HTR-8/SVneo (cell line): ENCODE measurements around the gene NDST1.
"Not testable (repeated sequence)": the region's sequence is repeated elsewhere in the genome, so short reads cannot be mapped to it uniquely, and the experiment has no call there.

Experiments
- DNase-seq: peaks from one replicate; pipeline ENCODE4 v3.0.0; 2011; ENCODE audit warnings: low spot score, mixed read lengths; ENCODE audit not compliant: insufficient read length
- FAIRE-seq: peaks from 2 replicates; lab custom pipeline; 2011; peaks lifted over from hg19 to GRCh38; lab: Jason Lieb, UNC

The NDST1 gene

DNA sequence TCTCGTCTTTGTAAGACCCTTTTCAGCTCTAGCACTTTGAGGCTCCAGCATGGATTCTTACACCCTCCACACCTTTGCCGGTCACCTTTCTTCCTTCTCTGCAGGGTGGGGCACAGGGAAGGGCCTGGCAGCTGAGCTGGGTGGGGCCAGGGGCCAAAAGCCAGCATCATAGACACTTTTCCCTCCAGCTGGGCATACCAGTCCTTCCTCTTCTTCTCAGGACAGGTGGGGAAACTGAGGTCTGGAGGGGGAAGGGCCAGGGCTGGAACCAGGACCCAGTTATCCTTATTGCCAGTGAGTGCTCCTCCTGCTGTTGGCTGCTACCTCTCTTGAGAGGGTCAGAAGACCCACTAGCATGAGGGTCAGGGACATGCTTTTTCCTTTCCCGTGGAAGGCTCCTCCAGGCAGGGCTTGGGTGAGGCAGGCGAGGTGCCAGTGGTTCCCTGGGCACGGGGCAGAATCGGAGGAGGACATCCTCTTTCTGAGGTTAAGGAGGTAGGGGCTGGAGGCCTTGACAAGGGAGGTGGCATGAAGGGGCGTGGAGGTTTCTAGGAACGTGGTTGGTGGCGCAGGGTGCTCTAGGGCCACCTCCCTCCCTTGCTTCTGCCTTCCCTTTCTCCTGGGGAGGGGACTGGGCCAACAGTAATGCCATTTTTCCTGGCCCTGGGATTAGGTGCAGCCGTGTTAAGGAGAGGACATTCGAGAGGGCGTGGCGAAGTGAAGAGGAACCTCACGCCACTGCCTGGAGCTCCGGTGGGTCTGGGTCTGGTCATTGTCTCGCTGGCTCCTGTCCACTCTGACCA, at the start of gene NDST1:
TSS of gene NDST1 (plus strand) at position 658 of the 803 bp plus-strand sequence. CDS start 13,124 bp downstream, outside the sequence.
- no peak for DNase-seq
- FAIRE-seq = no peak

DNA sequence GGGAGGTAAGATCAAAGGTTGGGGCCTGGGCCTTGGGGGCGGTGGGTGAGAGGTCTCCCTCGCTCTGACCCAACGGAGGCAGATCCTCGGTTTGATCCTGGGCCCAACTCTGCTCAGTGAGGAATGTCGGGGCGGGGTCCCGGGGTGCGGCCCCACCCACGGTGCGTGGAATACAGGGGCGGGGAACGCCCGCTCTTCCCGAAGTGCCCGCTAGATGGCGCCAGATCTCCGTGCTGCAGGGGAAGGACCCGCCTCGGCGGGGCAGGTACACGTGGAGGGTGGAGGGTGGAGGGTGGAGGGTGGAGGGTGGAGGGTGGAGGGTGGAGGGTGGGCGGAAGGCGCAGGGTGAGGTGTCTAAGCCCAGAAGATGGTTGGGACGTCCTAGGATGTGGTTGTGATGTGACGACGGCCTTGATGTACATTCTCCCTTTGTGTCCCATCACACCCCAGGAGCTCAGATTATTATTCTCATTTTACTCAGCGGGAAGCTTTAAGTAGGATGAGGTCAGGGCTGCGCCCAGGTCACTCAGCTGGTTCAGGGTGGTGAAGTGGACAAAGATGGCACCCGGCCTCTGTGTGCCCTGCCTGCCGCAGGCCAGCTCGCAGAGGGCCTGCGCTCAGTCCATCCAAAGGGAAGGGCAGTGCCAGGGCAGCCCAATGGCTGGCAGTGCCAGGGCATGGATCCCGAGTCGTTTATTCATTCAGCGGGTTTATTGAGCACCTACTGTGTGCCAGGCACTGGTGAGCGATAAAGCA, 49.0 kb upstream of the NDST1 start:
- DNase-seq (peak; percentile 78), FAIRE-seq (no peak)

- FAIRE-seq (no peak), DNase-seq (no peak)
These were observed 47.1 kb upstream of the NDST1 start for GRCh38 chr5:150460781-150461180.

GRCh38 chr5:150461231-150461630, 46.7 kb upstream of the NDST1 start:
- FAIRE-seq (no peak), DNase-seq (no peak)

- FAIRE-seq = no peak
- no peak for DNase-seq
These were observed 43.3 kb upstream of the NDST1 start for GRCh38 chr5:150464554-150465012.

DNA sequence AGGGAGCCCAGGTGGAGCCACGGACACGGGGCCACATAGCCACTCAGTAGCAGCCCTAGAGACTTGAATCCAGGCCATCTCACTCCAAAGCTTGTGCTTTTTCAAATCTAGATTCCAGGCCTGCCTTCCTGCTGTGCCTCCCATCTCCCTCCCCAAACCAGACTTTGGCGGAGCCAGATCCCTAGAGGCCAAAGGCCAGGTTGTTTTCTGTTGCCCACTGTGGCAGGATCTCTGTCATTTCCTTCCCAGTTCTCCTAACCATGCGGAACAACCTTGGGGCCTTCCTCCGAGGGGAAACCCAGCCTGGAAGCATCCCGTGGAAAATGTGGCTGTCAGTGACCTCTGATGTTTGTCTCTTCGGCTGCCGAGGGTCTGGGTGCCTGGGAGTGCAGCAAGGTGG, 42.0 kb upstream of the NDST1 start:
- no peak for DNase-seq
- FAIRE-seq = no peak

GRCh38 chr5:150468206-150468605, 39.7 kb upstream of the NDST1 start:
- DNase-seq (no peak), FAIRE-seq (no peak)

GRCh38 chr5:150469718-150470469, 38.0 kb upstream of the NDST1 start:
- DNase-seq (peak; percentile 82), FAIRE-seq (peak; percentile 85)

GRCh38 chr5:150473673-150474358, 34.1 kb upstream of the NDST1 start:
- DNase-seq = peak; percentile 63
- peak; percentile 73 for FAIRE-seq

DNA sequence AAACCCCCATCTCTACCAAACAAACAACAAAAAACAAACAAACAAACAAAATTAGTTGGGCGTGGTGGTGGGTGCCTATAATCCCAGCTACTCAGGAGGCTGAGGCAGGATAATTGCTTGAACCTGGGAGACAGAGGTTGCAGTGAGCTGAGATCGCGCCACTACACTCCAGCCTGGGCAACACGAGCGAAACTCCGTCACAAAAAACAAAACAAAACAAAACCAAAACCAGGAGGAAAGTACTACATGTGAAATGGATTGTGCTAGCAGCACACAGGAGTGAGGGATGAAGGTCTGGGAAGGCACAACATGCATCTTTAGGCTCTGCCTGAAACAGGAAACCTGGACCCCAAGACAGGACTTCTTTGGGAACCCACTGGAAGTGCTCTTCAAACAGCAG, 31.4 kb upstream of the NDST1 start:
- not testable (repeated sequence) for DNase-seq, FAIRE-seq

- FAIRE-seq = no peak
- no peak for DNase-seq
These were observed 28.5 kb upstream of the NDST1 start for GRCh38 chr5:150479416-150479815.

- DNase-seq (no peak), FAIRE-seq (no peak)
These were observed 26.3 kb upstream of the NDST1 start for GRCh38 chr5:150481708-150481965.

DNA sequence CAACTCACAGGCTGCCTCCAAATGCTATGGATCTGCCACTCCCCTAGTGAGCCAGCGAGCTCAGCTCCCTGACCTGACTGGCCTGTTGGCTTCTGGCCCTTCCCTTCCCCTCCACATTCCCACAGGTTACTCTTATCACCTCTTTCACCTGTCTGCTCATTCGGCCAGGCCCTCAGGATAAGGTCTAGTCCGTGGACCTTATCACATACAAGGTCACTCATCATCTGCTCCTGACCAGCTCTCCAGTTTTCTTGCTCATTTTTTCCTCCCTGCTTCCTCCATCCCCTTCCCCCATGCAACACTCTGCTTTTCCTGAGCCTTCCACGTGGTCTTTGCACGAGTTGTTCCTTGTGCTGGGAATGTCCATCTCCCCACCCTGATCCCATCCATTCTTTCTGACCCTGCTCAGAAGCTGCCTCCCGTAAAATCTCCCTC, 25.9 kb upstream of the NDST1 start:
- no peak for DNase-seq
- FAIRE-seq = no peak

DNA sequence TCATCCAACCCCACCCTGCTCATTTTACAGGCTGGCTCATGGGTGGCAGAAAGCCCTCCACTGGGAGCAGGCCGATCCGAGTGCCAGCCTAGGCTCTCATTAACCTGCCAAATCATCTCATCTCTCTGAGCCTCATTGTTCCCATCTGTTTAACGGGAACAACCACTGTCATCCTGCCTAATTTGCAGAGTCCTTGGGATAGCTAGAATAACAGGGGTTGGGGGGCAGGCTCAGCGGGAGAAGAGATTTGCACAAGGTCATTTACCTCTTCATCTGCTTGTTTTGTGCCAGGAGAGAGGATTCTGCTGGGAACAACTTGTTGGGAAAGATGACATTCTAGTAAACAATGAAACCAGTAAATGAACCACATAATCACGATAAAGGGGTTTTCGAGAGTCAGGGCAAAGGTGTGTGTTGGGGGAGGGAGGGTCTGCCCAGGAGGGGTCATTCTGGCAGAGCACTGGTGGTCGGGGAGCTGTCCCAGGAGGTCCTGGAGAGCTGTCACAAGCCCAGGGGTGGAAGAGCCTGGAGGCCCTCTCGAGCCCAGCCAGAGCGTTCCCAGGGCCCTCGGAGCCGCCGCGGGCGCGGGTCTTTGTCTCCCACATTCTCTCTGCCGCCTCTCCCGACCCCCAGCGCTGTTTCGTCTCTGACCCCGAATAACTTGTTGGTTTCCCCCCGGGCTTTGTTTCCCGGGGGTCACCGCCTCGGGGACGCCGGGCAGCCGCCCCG, 22.8 kb upstream of the NDST1 start:
- no peak for DNase-seq
- no peak for FAIRE-seq

- DNase-seq = peak; percentile 70
- FAIRE-seq = no peak
These were observed 22.1 kb upstream of the NDST1 start for GRCh38 chr5:150485693-150486401.

DNA sequence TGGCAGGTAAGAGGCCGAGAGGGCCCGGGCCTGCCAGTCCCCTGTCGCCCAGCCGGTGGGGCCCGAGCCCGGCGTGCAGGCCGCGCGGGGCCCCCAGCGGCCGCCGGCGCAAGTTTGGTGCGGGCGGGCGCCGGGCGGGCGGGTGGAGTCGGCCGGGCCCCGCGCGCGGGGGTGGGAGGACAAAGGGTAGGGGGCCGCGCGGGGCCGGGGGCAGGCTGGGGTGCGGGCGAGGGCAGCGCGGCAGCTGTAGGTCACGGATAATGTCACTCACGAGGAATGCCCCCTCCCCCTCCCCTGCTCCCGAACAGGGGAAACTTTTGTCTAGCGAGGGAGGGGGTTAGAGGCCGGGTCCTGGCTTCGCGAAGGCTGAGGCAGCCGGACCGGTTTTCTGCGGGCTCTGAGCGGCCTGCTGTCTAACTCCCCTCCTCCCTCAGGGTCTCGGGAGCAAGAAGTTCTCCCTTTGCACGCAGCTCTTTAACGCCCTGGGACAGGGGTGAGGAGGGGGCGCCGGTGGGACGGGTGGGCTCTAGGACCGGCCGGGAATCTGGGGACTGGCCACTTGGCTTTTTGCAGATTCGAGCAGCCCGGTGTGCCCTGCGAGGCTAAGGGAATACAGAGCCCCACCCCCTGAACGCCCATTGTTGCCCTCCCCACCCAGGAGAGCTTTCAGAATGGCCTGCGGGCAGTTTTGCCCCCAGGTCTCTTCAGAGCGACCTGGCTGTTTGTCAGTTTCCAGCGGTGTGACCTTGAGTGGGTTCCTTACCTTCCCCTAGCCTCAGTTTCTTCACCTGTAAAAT, 21.3 kb upstream of the NDST1 start:
- FAIRE-seq = no peak

GRCh38 chr5:150487199-150488061, 20.5 kb upstream of the NDST1 start:
- DNase-seq = no peak
- FAIRE-seq = no peak

More for the DNA sequence above, 21.3 kb upstream of the NDST1 start:
- DNase-seq = no peak
